IPS DF 6.9 (cell line): ENCODE results near the gene KDM1B.
"Not testable (repeated sequence)": the region's sequence is repeated elsewhere in the genome, so short reads cannot be mapped to it uniquely, and the experiment has no call there.

ENCODE experiments used
- DNase-seq: peaks from one replicate; pipeline ENCODE4 v3.0.0-alpha.2; 2013; ENCODE audit warnings: low read depth, low spot score
- H3K27ac ChIP-seq: one replicate; pipeline ENCODE4 v1.5.1; 2013; ENCODE audit warnings: low read length, control low read depth
- H3K27me3 ChIP-seq: 2 replicates; pipeline ENCODE4 v1.6.1; 2013; ENCODE audit warnings: mild to moderate bottlenecking, low read length; ENCODE audit not compliant: control insufficient read depth, insufficient read depth
- H3K36me3 ChIP-seq: 2 replicates; pipeline ENCODE4 v1.6.1; 2013; ENCODE audit warnings: low read length; ENCODE audit not compliant: control insufficient read depth, insufficient read depth
- H3K4me1 ChIP-seq: 2 replicates; pipeline ENCODE4 v1.6.1; 2013; ENCODE audit warnings: low read length; ENCODE audit not compliant: control insufficient read depth, insufficient read depth
- H3K4me3 ChIP-seq: 2 replicates; pipeline ENCODE4 v1.5.1; 2013; ENCODE audit warnings: mild to moderate bottlenecking, low read length
- H3K9me3 ChIP-seq: 2 replicates; pipeline ENCODE4 v1.6.1; 2013; ENCODE audit warnings: low read length, inconsistent platforms; ENCODE audit not compliant: control insufficient read depth, insufficient read depth
- WGBS: extraction: QIAGEN DNeasy Blood & Tissue Kit; methylation state at CpG from one replicate; pipeline ENCODE4 v1.1.7; 2013; ENCODE audit warnings: mixed read lengths, missing lambda C conversion rate; ENCODE audit not compliant: insufficient read length, insufficient coverage; 5-methylcytosine and 5-hydroxymethylcytosine counted together

The KDM1B gene

DNA sequence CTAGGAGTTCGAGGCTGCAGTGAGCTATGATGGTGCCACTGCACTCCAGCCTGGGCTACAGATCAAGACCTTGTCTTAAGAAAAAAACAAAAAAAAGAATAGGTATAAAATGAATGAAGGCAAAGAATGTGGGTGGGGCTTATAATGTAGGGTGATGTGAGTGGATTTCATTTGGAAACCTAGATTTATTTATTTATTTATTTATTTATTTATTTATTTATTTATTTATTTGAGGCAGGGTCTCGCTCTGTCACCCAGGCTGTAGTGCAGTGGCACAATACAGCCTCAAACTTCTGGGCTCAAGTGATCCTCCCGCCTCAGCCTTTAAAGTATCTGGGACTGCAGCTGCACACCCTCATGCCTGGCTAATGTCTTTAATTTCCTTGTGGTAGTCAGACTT is 3.8 kb upstream of the KDM1B start:
- H3K36me3 ChIP-seq, H3K27ac ChIP-seq, H3K9me3 ChIP-seq, H3K4me3 ChIP-seq, H3K4me1 ChIP-seq, H3K27me3 ChIP-seq, DNase-seq: not testable (repeated sequence)
- no CpG with 5 or more reads among the region's 3 CpGs for WGBS

DNA sequence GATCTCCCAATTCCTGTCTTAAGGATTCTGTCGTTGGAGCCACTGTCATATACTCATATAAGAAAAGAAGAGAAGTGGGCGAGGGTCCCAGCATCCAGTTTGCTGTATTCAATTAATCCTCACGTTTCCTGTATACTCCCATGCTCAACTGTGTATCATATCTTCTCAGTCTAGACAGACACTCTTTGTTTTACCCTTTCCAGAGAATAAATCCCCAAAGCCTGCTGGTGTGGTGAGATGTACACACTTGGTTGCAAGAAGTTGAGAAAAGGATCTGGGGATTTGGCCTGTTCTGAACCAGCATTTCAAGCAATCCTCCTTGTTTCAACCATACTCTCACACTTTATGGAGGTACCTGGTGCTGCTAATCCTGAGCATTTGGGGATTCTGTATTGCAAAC is 3.4 kb upstream of the KDM1B start:
- 0 out of 2 replicates have a peak, but pooled peaks cover 1% of the 10 kb centered on the region for H3K4me1 ChIP-seq
- H3K9me3 ChIP-seq: no peaks in the 10 kb centered on the region
- WGBS: no CpG with 5 or more reads among the region's 3 CpGs
- H3K27ac ChIP-seq: no peak overlapping the region
- no peaks in the 10 kb centered on the region for H3K27me3 ChIP-seq
- no peaks in the 10 kb centered on the region; the same call in 1 of the 2 replicates for H3K36me3 ChIP-seq
- no peak for DNase-seq
- H3K4me3 ChIP-seq: no peak overlapping the region

DNA sequence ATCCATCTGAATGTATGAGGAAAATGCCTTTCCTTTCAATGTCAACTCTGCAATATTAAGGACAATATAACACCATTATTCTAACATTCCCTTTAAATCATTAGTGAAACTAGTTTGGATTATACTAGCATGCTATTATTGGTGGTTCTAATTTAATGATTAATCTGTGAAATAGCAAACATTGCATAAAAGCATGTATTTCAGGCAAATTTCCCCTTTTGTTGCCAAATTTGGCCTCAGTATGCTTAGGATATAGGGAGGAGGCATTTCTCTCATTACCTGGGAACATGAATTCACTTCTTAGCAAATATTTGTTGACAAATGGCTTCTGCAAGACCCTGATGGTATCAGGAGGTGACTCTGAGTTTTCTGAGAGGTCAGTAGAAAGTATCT is 1.9 kb upstream of the KDM1B start:
- H3K4me1 ChIP-seq: 0 out of 2 replicates have a peak, but pooled peaks cover 1% of the 10 kb centered on the region
- no peak overlapping the region for H3K27ac ChIP-seq
- H3K4me3 ChIP-seq: no peak overlapping the region
- H3K9me3 ChIP-seq: no peaks in the 10 kb centered on the region
- no peaks in the 10 kb centered on the region for H3K27me3 ChIP-seq
- DNase-seq: no peak
- no peaks in the 10 kb centered on the region for H3K36me3 ChIP-seq

DNA sequence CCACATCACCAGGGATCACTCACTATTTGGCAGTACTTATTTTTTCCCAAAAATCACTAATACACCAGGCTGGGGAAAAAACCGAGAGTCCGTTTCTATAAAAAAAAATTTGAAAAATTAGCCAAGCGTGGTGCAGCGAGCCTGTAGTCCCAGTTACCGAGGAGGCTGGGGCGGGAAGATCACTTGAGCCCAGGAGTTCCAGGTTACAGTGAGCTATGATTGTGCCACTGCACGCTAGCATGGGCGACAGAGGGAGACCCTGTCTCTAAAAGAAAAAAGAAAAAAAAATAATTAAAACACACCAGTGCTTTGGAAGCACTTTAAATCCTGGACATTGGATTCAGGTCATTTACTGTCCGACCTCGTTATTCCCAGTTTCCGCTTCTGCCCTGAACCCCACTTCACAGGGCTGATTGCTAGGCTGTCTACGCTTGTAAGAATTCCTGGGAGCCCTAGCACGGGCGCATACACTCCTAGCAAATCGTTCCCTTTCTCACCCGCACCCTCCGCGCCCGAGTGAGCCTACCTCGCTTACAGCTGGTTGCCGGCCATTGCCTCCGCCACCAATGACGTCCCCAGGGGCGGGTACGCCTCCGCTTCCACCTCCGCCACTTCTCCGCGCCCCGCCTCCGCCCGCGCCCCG is 594 bp upstream of the KDM1B start, which contains the start of gene TPMT:
Gene TPMT, minus strand, starts transcription at position 571 of the 643 bp plus-strand sequence. CDS start 5,950 bp downstream, outside the sequence.
- Histone ChIP-seq H3K27me3 (no peaks in the 10 kb centered on the region), H3K9me3 (no peaks in the 10 kb centered on the region), H3K4me1 (0 out of 2 replicates have a peak, but pooled peaks cover 1% of the 10 kb centered on the region), H3K4me3 (peak within 1 kb of the TSS; percentile 98), H3K36me3 (no peaks in the 10 kb centered on the region), H3K27ac (no peak within 1 kb of the TSS)
- DNase-seq: peak; percentile 41
- WGBS: no CpG with 5 or more reads among the region's 34 CpGs

DNA sequence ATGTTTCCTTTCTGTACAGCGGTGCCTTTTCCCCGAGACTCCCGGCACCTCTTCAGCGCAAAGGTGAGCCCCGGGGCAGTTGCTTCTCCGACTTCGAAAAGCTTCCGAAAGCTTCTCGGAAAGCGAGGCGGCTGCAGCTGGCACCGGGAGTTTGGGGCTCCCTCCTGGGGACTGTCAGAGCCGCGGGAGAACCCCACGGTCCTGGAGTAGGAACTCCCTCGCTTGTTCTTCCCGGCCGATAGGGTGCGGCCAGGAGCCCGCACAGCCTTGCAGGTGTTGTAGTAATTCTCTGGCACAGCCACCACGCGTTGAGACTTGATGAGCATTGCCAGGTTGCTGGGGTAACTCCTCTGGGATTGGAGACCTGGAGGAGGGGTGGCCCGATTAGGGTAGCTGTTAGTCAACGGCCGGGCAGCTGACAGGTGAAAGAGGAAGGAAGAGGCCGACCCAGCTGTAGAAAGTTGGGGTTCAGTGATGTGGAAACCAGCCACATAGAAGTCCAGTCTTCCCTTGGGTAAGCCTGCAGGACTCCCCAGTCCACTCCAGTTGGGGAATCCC is 721 bp downstream of the KDM1B start:
- Histone ChIP-seq H3K9me3 (no peaks in the 10 kb centered on the region), H3K4me3 (peak overlapping the region; percentile 92), H3K27ac (no peak overlapping the region), H3K36me3 (no peaks in the 10 kb centered on the region; the same call in 1 of the 2 replicates), H3K4me1 (0 out of 2 replicates have a peak, but pooled peaks cover 1% of the 10 kb centered on the region), H3K27me3 (no peaks in the 10 kb centered on the region)
- WGBS: no CpG with 5 or more reads among the region's 26 CpGs
- DNase-seq: peak; percentile 64

DNA sequence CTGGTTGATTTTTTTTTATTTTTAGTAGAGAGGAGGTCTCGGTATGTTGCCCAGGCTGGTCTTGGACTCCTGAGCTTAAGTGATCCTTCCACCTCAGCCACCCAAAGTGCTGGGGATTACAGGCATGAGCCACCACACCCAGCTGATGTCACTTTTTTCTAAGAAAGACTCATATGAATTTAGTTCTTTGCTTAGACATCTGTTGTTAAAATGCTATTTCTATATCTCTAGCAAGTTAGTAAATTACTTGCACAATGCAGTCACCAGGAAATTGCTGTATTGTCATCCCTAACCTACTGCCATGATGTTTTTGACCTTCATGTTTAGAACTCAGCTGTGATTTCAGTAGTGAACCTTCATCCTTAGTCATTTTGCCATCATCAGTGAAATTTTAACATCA is 5.7 kb downstream of the KDM1B start:
- no peak for DNase-seq
- Histone ChIP-seq H3K36me3 (no peaks in the 10 kb centered on the region; the same call in 1 of the 2 replicates), H3K9me3 (no peaks in the 10 kb centered on the region), H3K4me1 (0 out of 2 replicates have a peak, but pooled peaks cover 1% of the 10 kb centered on the region), H3K27ac (no peak overlapping the region), H3K4me3 (no peak overlapping the region), H3K27me3 (no peaks in the 10 kb centered on the region)
- WGBS: no CpG with 5 or more reads among the region's 1 CpG

DNA sequence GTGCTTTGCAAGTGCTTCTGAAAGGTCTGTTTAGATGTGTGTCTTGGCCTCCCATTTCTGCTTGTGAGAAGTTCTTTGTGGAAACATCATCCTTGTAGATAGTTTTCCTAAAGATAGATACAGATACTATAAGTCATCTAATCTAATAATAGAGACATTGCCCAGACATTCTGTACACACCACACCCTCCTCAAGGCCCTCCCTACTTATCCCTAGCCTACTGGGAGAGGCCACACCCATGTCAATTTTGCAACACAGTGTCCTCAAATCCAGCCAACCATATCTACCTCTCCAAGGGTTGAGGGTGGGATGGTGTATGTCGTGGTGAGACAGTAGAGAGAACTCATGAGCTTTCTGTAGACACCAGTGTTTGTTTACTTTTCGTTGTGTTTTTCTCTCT is 6.2 kb downstream of the KDM1B start:
- Histone ChIP-seq H3K4me1 (no peaks in the 10 kb centered on the region), H3K27ac (no peak overlapping the region), H3K4me3 (no peak overlapping the region), H3K9me3 (no peaks in the 10 kb centered on the region), H3K27me3 (no peaks in the 10 kb centered on the region), H3K36me3 (no peaks in the 10 kb centered on the region; the same call in 1 of the 2 replicates)
- WGBS: no CpG with 5 or more reads among the region's 2 CpGs
- no peak for DNase-seq

DNA sequence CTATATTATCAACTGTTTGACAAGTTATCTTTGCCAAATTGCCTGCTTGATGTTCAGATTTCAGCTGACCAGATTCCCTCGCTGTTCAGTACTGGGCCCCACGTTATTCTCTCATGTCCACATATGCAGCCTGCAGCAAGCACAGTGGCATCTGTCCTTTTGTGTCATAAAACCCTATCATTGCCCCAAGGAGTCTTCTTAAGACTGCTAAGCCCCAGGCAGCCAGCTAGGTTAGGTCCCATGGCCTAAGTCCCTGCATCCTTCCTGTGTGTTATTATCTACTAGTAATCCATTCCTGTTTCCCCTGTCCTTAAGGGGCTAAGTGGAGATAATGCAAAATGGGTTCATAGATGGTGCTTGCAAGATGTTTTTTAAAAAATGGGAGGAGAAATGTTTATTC is 7.2 kb downstream of the KDM1B start:
- Histone ChIP-seq H3K4me1 (no peaks in the 10 kb centered on the region), H3K27ac (no peak overlapping the region), H3K9me3 (no peaks in the 10 kb centered on the region), H3K4me3 (no peak overlapping the region), H3K27me3 (no peaks in the 10 kb centered on the region), H3K36me3 (no peaks in the 10 kb centered on the region; the same call in 1 of the 2 replicates)
- DNase-seq: no peak
- no CpG with 5 or more reads among the region's 2 CpGs for WGBS

DNA sequence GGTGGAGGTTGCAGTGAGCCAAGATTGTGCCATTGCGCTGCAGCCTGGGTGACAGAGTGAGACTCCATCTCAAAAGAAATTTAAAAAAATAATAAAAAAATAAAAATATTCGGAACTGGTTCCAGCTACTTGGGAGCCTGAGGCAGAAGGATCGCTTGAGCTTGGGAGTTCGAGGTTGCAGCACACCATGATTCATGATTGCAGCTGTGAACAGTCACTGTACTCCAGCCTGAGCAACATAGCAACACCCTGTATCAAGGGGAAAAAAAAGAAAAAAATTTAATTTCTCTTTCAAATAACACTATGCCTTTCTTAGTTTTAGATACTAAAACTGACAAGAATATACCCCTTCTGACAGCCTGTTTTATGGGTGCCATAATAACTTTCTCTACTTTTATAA is 10.5 kb downstream of the KDM1B start:
- no peaks in the 10 kb centered on the region for H3K27me3 ChIP-seq
- no peak overlapping the region for H3K27ac ChIP-seq
- no peaks in the 10 kb centered on the region for H3K9me3 ChIP-seq
- H3K4me3 ChIP-seq: no peak overlapping the region
- no peaks in the 10 kb centered on the region for H3K36me3 ChIP-seq
- no peak for DNase-seq
- WGBS: no CpG with 5 or more reads among the region's 4 CpGs
- H3K4me1 ChIP-seq: no peaks in the 10 kb centered on the region

DNA sequence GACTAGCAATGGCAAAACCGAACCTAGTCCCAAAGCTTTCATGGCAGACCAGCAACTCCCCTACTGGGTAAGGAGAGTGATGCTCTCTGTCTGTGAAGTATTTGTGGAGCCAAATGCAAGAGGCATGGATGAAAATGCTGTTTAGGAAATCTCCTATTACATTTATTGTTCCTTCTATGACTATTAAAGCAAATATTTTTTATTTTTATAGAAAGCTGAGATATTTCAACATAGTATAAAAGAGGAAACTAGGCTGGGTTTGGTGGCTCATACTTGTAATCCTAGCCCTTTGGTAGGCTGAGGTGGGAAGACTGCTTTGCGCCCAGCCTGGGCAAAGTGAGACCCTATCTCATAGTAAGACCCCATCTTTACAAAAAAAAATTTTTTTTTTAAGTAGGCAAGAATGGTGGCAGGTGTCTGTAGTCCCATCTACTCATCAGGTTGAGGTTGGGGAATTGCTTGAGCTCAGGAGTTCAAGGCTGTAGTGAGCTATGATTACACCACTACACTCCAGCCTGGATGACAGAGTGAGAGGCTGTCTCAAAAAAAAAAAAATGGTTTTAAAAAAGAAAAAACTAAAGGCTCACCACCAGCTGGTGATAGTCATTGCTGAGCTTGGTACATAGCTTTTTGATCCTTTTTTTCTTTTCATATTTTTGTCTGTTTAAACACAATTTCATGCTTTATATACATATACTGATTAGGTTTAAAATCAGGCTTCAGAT is 11.3 kb downstream of the KDM1B start:
- no peak for DNase-seq
- Histone ChIP-seq H3K4me3 (no peak overlapping the region), H3K4me1 (no peaks in the 10 kb centered on the region), H3K9me3 (no peaks in the 10 kb centered on the region), H3K27ac (no peak overlapping the region), H3K27me3 (no peaks in the 10 kb centered on the region), H3K36me3 (no peaks in the 10 kb centered on the region; the same call in 1 of the 2 replicates)
- WGBS: no CpG with 5 or more reads among the region's 2 CpGs
